HG03060 (cell line): Measurements from ENCODE around the gene TMEM151A.

Source experiments
- ATAC-seq: cut with Tn5 transposase; IDR thresholded peaks from one replicate; pipeline ENCODE4 v1.9.1; 2021; ENCODE audit warnings: low read depth, moderate number of reproducible peaks; ENCODE audit not compliant: unreplicated experiment

Gene TMEM151A

GRCh38 chr11:66334605-66335442 is 43.1 kb downstream of the TMEM151A start:
- ATAC-seq, result no peak

- ATAC-seq, result no peak
Observed at GRCh38 chr11:66335531-66336233, 44.0 kb downstream of the TMEM151A start.

GRCh38 chr11:66336234-66337102 is 44.8 kb downstream of the TMEM151A start, which contains the start of gene RIN1:
Gene RIN1, minus strand, starts transcription at chr11:66336434. Its CDS starts 32 bp downstream, at chr11:66336402.
- ATAC-seq, result peak; percentile 70

DNA sequence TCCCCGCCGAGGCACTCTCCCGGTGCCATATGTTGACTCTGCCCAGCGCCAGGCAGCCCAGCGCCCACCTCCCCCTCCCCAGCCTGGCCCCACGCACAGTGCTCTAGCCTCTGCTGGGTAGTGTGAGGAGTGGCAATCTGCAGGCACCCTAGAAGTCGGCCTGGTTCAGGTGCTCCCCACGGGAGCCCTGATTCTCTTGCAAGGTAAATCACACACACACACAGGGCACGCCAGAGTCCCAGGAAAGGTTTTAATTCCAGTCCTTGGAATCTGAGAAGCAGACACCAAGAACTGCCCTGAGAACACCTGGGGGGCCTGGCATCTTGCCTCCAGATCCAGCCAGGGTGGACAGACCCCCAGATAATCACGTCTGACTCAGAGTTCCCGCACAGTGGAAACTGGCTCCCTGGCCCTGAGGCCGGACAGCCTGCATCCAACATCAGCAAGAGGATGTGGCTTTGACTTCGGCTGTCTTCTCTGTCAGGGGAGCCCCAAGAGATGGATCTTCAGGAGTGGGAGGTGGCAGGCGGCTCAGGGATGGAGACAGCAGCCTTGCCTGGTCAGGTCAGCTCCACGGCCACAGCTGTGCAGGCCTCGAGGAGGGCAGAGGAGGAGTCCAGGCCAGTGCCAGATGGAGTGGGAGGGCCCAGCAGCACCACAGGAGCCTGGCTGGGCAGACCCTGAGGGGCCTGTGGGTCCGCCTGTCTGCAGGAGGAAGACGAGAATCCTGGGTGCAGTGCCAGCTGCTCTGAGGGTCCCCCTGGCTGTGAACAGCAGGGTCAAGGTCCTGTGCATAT is 45.6 kb downstream of the TMEM151A start:
- no peak for ATAC-seq

GRCh38 chr11:66338276-66339161 is 46.8 kb downstream of the TMEM151A start:
- ATAC-seq, result no peak

DNA sequence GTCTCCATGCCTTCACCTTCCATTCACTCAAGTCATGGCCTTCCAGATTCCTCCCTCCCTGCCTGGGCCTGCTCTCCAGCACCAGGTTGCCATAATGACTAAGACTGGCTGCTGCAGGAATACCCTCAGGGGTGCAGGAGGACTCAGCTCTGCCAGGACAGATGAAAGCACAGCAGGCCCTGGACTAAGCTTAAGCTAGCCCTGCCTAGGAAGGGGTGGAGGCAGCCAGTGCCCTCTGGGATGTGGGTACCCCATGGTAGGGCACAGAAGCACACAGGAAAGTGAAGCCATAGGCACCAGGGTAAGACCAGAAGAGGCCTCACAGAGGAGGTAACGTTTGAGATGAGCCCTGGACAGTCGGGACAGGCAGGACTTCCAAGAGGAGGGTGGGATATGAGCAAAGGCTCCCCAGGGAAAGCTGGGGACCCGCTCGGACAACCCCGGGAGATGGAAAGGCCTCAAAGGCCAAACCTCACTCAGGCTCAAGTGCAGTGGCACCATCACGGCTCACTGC is 47.5 kb downstream of the TMEM151A start:
- no peak for ATAC-seq

DNA sequence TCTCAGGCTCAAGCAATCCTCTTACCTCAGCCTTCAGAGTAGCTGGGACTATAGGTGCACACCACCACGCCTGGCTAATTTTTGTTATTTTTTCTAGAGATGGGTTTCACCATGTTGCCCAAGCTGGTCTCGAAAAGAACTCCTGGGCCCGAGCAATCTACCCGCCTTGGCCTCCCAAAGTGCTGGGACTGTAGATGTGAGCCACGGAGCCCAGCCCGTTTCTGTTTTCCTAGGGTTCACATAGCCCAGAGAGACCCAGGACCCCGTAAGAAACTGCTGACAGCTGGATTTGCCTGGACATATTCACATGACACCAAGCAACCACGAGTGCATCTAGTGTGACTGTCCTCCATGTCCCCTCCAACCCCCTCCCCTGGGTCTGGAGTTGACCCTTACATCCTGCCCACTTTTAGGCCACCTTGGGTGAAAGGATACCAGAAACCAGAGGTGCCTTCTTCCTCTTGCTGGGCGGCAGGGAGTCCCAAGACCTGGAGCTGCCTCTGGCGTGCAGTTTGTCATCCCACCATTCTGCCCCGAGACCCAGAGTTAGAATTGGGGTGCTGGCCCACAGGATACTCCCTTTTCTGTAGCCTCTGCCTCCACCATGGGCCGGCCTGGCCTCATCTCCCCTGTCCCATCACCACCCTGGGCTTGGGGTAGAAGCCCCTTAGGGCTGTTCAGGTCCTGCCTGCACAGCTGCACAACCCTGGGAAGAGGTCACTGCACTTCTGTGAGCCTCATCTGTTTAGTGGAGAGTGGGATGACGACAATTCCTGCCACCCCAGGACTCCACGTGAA is 48.2 kb downstream of the TMEM151A start:
- no peak for ATAC-seq

DNA sequence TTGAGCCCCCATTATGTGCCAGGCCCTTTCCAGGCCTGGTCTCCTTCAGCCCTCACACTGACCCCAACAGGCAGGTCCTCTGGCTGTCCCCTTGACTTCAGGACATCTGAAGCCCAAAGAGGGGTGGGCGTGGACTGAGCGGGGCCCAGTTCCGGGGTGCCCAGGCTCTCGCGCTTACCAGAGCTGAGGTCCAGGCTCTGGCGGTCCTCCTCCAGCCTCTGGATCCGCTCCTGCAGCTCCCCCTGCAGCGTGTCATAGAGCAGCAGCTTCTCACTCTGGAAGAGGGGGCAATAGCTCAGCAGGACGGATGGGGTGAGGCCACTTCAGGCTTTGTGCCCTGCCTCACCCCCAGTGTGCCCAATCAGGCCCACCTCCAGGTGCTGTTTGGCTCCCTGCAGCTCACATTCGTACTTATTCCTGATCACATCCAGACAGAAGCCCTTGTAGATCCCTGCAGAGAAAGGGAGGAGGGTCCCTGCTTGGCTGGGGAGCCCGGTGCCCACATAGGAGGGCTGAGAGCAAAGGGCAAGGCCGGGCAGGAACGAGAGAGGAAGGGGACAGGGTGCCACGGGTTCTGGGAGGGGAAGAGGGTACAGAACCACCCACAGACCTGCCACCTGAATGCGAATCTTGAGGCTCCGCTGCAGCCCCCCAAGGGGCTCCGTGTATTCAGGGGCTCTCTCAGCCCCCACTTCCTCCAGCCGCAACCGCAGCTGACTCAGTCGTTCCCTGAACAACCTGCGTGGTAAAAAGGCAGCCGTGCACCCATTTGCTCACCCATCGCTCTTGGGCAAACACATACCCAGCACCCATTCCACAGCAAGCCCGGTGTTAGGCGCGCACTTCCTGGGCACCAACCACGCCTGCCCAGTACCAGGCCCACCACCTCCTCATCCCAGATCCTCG is 49.2 kb downstream of the TMEM151A start:
- no peak for ATAC-seq

GRCh38 chr11:66341502-66342126 is 49.9 kb downstream of the TMEM151A start:
- no peak for ATAC-seq

- no peak for ATAC-seq
Observed at GRCh38 chr11:66343176-66343575, 51.5 kb downstream of the TMEM151A start.

- peak; percentile 49 for ATAC-seq
Observed at GRCh38 chr11:66344550-66345315, 53.0 kb downstream of the TMEM151A start, which contains the start of gene BRMS1. Gene BRMS1, minus strand, starts transcription at chr11:66345104. Its CDS starts 2,870 bp downstream, at chr11:66342234.

- peak; percentile 6 for ATAC-seq
Observed at GRCh38 chr11:66345316-66345649, 53.6 kb downstream of the TMEM151A start.
